Body of pancreas (tissue), 4 donors: ENCODE data around the gene THEMIS. TPM values are rescaled to one million over a fixed set of nuclear protein-coding genes. Genes with fewer than 3 reads are reported as not detected.

ENCODE experiments used
- ATAC-seq: fragments of 150-250 bp; one replicate; pipeline ENCODE4 v1.9.1; 2016
- DNase-seq, 4 donors: peaks; one replicate each; pipeline ENCODE4 v3.0.0-alpha.2; 2019
- H3K27ac ChIP-seq, 4 donors: fragments of 200-600 bp; sonication (generic); 1 replicate in 3 of 4; 2 replicates in 1 of 4; pipeline versions ENCODE4 v1.5.1 to v1.6.1; 2016 to 2019; ENCODE audit warnings: mild to moderate bottlenecking in 1 of 4, mixed read lengths in 1 of 4, moderate library complexity in 1 of 4
- H3K27me3 ChIP-seq, 2 donors: fragments of 200-600 bp; sonication (generic); one replicate each; pipeline ENCODE4 v1.6.0; 2016; ENCODE audit warnings: mild to moderate bottlenecking in 1 of 2
- H3K36me3 ChIP-seq, 2 donors: fragments of 200-600 bp; sonication (generic); replicated peaks in 1 of 2; 2 replicates each; pipeline ENCODE4 v1.5.1; 2016; ENCODE audit warnings: low read depth in 2 of 2; ENCODE audit not compliant: insufficient read depth in 1 of 2
- H3K4me1 ChIP-seq: fragments of 200-600 bp; sonication (generic); one replicate; pipeline ENCODE4 v1.6.0; 2016
- H3K4me3 ChIP-seq, 2 donors: fragments of 200-600 bp; sonication (generic); 1 replicate in 1 of 2; 2 replicates in 1 of 2; pipeline ENCODE4 v1.5.1; 2016 to 2019
- H3K9me3 ChIP-seq, 3 donors: fragments of 200-600 bp; sonication (generic); 1 replicate in 2 of 3; 2 replicates in 1 of 3; pipeline ENCODE4 v1.5.1; 2016
- POLR2A ChIP-seq, 3 donors: fragments of 450-650 bp; IDR thresholded peaks; one replicate each; pipeline ENCODE4 v1.6.1; 2016; ENCODE audit warnings: antibody characterized with exemption in 3 of 3, mild to moderate bottlenecking in 2 of 3
- WGBS, 2 donors: methylation state at CpG; one replicate each; pipeline ENCODE4 v1.1.5; 2017; 5-methylcytosine and 5-hydroxymethylcytosine counted together
- intact Hi-C: fragments of 100-400 bp; cut with DNase I; formaldehyde crosslinking; loops from one replicate; pipeline ENCODE4 v1.15.1; 2023
- small RNA-seq: library from RNA; depleted of rRNA; stranded (forward); fragments of <200 nt; gene quantifications from one replicate; pipeline ENCODE3, GENCODE V24; 2016
- total RNA-seq, 2 donors: library from RNA; depleted of rRNA; stranded (reverse); fragments of >200 nt; gene quantifications; one replicate each; pipeline ENCODE4 v1.1.0, GENCODE V29; 2016

THEMIS gene
- total RNA-seq, 2 donors from 2014 or later, result 0.52 to 0.66 TPM

DNA sequence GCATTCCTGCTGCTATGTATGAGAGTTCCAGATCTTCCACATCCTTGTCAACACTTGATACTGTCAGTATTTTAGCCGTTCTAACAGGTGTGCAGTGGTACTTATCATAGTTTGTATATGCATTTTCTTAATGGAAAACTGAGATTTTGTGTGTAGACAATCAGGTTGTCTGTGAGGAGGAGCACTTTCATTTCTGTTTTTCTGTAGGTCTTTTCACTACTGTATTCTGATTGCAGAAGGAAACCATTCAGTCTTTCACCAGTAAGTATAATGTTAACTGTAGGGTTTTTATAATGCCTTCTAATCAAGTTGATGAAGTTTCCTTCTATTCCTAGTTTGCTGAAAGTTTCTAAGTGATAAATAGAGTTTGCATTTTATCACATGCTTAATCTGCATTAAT, 216.4 kb downstream of the THEMIS start:
- DNase-seq, result no peak
- Histone ChIP-seq H3K27ac (no peak overlapping the region), H3K9me3 (no peaks in the 10 kb centered on the region), H3K4me1 (no peaks in the 10 kb centered on the region), H3K36me3 (no peaks in the 10 kb centered on the region), H3K4me3 (no peak overlapping the region), H3K27me3 (no peaks in the 10 kb centered on the region)
- 42 to 63% methylated on average over 1 of the region's 1 CpG for WGBS, 2 donors
- no peak for TF ChIP-seq POLR2A (IDR thresholded peaks at IDR 0.05)
- ATAC-seq, result no peak
- intact Hi-C loops, result no loop called here

Small RNA genes lying within 50 kb of the gene (small RNA-seq; reads per million reads assigned to genes)
- not detected for gene MRPS17P5
